A172 (cell line): ENCODE results near the gene SH3BGRL3. TPM values are rescaled to one million over a fixed set of nuclear protein-coding genes. Genes with fewer than 3 reads are reported as not detected.

Experiments
- DNase-seq: peaks from one replicate; pipeline ENCODE4 v3.0.0-alpha.2; 2015; ENCODE audit warnings: low spot score
- total RNA-seq: library from RNA; depleted of rRNA; stranded (reverse); fragments of >200 nt; shearing (Covaris generic); gene quantifications from 2 replicates; pipeline ENCODE4 v1.2.3, GENCODE V29; 2014

Gene SH3BGRL3
- total RNA-seq, 1 experiment from 2014 or later = 77.5 TPM

DNA sequence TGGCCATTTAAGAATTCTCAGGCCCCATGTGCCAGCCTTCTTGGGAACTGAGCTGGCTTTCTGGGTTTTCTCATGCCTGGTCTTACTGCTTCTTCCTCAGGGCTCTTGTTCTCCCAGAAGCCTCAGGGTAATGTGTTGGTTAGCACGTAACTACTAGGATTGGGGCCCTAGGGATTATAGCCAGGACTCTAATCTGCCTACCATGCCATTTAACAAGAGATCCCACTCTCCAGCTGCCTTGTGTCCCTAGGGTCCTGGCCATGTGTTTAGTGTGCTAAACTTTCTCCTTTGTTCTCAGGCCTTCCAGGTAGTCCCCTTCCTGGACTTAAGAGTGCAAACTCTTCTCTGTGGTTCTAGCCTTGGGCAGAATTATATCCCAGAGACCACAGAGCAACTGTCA, 2.2 kb upstream of the SH3BGRL3 start:
- DNase-seq = no peak

DNA sequence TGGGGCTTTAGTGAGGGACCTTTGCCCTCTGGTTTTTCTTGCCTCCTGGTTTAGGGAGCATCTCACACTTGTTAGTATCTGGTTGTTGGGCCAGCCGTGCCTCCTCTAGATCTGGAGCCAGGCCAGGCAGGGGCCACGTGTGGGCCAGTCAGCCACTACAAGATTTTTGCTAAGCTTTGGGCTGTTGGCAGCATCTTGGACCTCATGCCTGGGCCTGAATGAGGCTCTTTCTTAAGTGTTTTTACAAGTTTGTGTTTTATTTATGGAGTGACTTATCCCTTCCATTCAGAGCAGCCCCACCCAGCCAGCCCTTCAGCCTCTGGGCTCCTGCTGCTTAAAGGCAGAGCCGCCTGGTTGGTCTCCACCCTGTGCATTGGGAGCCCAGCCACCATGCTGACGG, 1.6 kb upstream of the SH3BGRL3 start:
- DNase-seq = peak; percentile 65

DNA sequence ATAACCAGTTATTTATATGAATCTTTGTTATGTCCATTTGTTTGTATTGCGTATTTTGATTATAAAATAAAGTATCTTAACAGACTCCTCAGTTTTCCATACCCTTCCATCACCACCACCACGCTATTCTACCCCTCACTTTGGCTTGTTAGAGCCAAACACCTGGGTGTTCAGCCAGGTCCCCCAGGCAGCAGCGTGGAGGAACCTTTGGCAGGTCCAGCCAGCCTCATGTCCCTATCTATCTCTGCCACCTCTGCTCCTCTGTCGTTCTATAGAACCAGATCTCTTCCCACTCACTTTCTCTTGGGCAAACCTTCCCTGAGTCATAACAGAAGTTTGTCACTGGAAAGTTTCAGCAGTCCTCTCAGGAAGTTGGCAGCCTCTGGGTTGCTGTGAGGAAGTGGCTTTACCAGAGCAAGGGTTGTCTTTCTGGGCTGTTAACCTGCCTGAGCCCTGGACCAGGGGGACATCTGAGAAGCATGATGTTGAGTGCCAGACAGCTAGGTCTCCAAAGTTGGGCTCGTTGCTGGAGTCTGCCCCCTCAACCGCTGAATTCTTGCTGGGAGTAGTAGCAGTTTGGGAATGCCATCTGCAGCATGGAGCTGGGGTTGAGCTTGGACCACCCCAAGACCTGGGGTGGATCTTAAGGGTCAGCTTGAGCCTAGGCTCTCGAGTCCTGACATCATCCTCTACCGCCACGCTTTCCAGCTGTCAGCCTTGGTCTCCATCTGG, 996 bp upstream of the SH3BGRL3 start:
- DNase-seq = peak; percentile 62

DNA sequence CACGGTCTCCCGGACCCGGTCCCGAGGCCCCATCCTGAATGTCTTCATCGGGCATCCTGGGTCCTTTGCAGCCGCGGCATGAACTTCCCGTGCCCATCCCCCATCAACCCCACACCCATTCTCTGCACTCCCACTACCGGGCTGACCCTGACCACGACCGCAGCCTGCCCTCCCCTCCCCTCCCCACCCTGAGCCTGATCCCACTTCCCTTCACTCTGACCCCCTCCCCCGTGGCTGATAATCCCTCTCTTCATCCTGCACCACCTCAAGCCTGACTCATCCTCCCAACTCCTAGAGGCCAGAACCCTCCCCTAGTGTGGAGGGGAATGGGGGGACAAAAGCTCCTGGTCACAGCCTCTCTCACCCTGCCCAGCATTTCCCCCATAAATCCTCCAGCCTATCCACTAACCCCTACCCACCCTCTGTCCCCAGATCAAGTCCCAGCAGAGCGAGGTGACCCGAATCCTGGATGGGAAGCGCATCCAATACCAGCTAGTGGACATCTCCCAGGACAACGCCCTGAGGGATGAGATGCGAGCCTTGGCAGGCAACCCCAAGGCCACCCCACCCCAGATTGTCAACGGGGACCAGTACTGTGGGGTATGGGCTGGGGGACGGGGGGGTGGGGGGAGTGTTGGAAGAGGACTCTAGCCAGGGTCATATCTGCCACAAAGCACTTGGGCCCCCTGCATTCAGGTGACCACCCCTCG, 602 bp downstream of the SH3BGRL3 start:
- peak; percentile 61 for DNase-seq

GRCh38 chr1:26281091-26281958, 1.4 kb downstream of the SH3BGRL3 start:
- DNase-seq = no peak

- no peak for DNase-seq
Measured at GRCh38 chr1:26281971-26282370, 2.1 kb downstream of the SH3BGRL3 start.

DNA sequence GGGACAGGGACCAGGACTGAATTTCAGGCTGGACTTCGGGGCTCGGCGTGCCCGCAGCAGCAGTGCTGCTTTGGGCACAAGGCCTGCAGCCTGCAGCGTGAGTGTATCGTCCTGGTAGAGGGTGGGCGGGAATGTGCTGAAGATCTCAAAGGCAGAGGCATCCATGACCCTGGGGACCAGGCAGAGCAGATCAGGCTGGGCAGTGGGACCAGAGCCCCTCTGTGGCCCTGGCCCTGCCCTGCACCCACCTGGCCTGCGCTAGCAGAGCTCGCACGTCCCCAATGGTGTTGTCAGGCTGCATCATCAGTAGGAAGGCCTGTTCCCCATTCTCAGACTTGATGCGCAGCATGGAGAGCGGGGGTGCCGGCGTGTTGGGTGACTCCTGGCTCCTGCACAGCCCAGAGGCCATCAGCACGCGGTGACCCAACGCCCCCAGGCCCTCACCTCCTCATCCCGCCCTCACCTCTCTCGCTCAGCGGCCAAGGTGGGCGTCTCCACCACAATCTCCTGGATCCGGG, 2.6 kb downstream of the SH3BGRL3 start:
- no peak for DNase-seq

DNA sequence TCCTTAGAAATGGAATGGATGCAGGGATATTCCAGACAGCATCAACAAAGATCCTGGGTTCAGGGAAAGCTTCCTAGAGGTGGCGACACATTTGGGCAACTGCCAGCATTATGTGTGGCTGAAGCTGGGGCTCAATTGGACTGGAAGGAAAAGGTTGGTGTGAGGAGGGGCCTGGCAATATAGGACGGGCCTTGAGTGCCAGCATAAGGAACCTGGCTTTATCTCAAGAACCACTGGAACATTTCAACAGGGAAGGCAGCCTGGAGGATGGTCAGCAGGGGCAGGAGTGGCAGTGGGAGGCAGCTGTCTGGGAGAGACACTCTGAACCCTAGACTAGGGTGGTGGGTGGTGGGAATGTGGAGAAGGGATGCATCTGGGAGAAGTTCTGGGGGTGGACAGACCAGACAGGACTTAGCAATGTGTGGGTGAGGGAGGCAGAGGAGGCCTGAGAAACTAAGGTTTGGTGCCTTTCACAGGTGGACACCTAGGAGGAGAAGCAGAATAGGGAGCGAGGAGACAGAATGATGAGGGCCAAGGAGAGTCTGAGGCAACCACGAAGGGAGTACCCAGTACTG, 3.5 kb downstream of the SH3BGRL3 start:
- DNase-seq = no peak

- no peak for DNase-seq
Measured at GRCh38 chr1:26283871-26284596, 4.1 kb downstream of the SH3BGRL3 start.

DNA sequence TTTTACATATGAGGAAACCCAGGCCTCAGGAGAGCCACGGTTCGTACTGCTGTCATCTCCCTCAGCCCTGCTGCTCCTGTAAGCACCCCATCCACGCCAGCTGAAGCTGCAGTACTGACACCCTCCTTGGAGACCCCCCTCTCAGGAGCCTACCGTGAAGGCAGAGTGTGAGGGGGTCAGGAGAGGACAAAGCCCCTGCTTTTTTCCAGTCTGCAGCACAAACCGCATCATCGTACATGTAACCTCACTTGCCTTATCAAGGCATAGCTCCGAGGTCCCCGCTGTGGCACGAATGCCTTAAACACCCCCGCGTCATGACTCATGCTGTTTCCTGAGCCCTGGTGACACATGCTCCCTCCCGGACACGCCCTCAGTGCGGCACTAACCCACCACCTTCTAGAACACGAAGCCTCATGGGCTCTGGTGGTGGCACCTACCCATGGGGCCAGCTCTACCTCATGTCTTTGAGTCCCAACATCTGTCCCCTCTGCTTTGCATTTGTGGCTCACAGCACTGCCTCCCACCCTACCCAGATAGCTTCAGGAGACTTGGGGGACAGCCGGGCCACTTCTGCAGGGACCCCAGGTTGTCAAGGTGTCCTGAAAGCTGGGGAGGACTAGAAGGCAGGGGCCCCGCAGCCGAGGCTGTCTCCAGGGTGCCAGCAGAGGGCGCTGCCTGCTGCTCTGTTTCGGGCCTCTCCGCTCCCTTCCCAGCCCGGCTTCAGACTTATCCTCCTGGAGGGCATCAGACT, 4.9 kb downstream of the SH3BGRL3 start:
- peak; percentile 91 for DNase-seq

DNA sequence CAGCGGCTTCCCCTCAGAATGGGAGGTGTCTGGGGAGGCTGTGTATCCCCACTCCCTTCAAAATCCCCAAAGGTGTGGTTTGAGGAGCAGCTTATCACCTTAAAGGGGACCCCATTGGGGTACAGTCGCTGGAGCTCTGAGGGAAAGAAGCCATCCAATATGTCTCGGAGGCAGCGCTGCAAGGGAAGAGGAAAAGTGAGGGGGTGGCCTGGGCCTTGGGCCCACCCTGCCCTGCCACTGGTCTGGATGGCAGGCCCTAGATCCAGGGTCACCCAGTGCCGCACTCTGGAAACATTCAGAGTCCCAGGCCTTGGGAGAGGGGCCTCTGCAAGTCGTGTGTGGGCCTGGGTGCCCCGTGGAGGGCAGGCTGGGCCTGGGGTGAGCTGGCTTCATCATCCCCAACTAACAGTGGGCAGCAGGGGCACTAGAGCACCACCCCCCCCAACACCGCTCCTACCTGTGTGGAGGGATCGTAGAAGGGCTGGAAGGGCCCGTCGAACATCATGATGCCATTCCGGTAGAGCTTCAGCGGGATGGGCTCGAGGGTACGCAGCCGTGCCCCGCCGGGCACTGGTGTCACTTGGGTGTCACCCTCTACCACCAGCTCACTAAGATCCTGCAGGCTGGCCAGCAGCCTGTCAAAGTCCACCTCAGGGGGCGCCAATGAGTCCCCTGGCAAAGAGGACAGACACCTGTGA, 5.6 kb downstream of the SH3BGRL3 start:
- no peak for DNase-seq

GRCh38 chr1:26286064-26286416, 6.2 kb downstream of the SH3BGRL3 start:
- DNase-seq = no peak

DNA sequence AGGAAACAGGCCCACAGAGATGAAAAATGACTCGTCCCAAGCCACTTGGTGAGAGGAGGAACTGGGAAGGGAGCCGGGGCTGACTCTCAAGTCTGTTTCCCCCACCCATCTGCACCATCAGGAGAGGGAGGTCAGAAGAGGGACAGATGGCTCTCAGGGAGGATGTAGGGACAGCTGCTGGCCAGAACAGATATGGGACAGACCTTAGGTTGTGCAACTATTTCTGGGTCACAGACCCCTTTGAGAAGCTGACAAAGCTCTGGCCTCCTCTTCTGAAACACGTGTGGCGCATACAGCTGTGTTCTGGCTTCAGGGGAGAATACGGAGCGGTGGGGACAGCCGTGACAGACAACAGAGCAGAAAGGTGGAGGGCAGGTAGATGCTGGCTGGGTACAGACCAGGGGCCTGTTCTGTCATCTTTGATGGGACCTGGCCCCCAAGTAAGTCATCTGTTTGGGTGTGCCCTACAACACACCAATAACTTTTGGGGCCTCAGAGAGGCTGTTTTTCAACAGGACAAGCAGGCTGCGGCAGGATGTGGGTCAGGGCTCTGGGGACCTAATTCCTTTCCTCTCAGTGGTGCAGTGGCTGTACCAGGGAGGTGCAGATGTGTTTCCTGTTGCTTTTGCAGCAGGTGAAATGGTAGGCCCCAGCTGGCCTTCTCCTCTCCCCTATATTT, 7.3 kb downstream of the SH3BGRL3 start:
- no peak for DNase-seq

DNA sequence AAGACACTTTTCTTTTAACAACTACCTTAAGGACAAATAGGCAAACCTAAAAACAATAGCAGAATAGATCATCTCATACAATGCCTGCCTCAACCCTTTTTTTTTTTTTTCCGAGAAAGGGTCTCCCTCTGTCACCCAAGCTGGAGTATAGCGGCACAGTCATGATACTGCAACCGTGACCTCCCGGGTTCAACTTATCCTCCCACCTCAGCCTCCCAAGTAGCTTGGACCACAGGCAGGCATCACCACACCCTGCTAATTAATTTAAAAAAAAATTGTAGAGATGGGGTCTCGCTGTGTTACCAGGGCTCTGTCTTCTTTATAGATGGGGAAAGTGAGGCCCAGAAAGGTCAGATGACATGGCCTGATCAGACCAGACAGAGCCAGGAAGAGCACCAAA, 7.9 kb downstream of the SH3BGRL3 start:
- DNase-seq = no peak

DNA sequence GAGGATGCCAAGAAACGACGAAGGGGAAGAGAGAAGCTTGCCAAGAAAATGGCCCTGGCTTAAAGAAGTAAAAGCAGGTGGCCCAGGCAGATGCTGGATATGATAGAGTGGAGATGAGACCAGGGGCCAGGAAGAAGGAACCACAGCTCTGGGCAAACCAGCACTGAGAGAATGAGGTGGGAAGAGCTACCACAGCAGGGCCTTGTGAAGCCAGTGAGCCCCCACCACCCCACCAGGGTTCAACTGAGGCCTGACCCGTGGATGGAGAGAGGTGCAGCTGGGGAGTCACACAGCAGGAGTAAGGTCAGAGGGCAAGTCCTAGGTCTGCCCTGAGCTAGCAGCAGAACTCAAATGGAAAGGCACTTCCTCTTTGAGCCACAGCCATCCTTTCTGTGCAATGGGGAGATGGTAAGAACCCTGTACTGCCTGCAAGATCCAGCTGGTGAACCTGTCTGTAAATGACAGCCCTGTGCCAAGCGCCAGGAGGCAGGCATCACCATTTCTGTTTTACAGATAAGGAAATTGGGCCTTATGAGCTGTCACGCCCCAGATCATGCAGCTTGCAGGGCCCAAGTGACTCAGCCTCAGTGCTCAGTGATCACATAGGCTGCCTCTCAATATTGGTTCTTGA, 8.5 kb downstream of the SH3BGRL3 start:
- no peak for DNase-seq

GRCh38 chr1:26289158-26290059, 9.5 kb downstream of the SH3BGRL3 start:
- DNase-seq = no peak

DNA sequence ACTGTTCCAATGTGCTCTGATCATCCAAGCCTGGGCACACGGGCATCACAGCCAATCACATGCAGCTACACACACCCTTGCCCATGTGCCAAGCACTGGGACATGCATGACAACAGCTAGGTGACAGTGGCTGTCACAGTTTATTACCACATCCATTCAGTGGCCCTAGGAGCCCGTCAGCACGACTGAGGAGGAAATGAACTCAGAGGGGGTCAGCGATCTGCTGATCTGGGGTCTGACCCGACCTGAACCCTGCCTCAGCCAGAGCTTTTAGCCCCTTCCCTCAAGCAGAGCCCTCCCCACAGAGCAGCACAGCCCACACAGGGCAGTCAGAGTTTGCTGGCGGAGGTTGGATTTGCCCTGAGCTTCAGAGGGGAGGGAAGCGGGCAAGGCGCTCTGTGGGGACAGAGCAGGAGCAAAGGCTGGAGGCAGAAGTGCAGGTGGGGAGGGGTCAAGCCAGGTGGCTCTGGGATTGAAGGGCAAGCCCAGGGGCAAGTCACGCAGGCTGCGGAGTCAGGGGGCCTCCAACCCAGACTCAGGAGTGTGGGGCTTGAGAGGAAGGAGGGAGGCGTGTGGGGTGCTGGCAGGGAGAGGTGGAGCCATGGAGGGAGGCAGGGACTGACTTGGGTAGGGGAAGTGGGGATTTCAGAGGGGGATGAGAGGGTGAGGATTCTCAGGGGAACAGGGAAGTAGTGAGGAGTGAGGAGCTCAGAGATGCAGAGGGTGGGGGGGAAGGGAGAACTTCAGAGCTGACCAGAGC, 10.4 kb downstream of the SH3BGRL3 start:
- no peak for DNase-seq
